Measurements from ENCODE around the gene SWSAP1.
A peak's percentile ranks its signal among the peaks of the same experiment; 100 is the strongest.
"Not testable (repeated sequence)": the region's sequence is repeated elsewhere in the genome, so short reads cannot be mapped to it uniquely, and the experiment has no call there.

SWSAP1 gene

GRCh38 chr19:11378319-11379189, 4.1 kb downstream of the SWSAP1 start:
- no peak for DNase-seq (ENCODE audit: low read depth)

DNA sequence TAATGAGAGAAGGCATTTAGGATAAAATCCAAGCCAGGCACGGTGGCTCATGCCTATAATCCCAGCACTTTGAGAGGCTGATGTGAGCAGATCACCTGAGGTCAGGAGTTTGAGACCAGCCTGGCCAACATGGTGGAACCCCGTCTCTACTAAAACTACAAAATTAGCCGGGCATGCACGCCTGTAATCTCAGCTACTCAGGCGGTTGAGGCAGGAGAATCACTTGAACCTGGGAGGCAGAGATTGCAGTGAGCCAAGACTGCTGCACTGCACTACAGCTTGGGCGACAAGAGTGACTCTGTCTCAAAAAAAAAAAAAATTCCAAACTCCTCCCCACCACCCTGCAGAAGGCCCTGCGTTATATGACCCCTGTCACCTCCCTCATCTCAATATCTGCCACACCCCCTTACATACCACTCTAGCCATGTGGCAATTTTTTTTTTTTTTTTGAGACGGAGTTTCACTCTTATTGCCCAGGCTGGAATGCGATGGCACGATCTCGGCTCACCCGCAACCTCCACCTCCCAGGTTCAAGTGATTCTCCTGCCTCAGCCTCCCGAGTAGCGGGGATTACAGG, 4.9 kb downstream of the SWSAP1 start:
- not testable (repeated sequence) for DNase-seq (ENCODE audit: low read depth)

GRCh38 chr19:11379857-11380350, 5.4 kb downstream of the SWSAP1 start:
- DNase-seq (ENCODE audit: low read depth), result no peak

DNA sequence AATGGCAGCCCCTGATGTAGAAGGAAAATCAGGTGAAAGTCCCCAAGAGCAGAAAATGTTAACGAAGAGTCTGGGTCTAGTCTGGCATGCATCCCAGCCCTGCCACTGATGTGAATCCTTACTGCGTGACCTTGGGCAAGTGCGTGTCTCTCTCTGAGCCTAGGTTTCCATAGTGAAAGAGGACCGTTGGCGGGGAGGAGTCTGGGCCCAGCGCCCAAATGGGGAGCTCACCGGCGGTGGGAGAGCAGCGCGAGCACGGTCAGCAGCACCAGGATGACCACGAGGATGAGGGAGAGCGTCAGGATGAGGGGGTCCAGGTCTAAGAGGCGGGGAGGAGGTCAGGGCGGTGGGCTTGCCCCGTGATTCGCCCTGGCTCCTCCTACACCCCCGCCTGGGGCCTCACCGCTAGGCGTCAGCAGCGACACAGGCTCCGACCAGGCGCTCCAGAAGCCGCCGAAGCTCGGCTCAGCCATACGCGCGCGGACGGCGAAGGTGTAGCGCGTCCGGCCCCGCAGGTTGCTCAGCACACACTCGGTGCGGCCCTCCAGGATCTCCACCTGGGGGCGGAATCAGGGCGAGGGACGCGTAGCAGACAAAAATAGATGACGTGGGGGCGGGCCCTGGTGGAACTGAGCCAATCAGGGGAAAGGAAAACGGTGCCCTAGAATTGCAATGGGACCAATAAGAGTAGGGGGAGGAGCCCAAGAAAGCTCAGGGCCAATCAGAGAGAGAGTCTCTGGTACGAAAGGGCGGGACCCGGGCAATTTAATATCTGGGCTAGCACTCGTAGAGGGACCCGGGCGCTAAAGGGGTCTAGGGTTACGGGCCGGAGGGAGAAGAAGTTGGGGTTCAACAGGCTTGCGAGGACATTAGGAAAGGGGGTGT, 6.4 kb downstream of the SWSAP1 start:
- DNase-seq (ENCODE audit: low read depth), result peak; percentile 94

GRCh38 chr19:11382898-11383705, 8.6 kb downstream of the SWSAP1 start:
- no peak for DNase-seq (ENCODE audit: low read depth)

GRCh38 chr19:11383706-11384048, 9.2 kb downstream of the SWSAP1 start:
- no peak for DNase-seq (ENCODE audit: low read depth)

DNA sequence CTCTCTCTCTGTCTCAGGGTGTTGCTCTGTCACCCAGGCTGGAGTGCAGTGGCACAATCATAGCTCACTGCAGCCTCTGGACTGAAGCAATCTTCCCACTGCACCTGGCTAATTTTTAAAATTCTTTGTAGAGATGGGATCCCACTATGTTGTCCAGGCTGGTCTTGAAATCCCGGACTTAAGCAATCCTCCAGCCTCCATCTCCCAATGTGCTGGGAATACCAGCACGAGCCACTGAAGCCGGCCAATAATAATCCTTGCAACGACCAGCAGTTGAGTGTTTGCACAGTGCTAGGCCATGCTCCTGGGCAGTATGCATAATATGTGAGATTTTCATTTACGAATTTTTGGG, 10.3 kb downstream of the SWSAP1 start:
- no peak for DNase-seq (ENCODE audit: low read depth)

GRCh38 chr19:11387162-11388034, 12.9 kb downstream of the SWSAP1 start:
- no peak for DNase-seq (ENCODE audit: low read depth)

- DNase-seq (ENCODE audit: low read depth), result no peak
These were observed 15.9 kb downstream of the SWSAP1 start for GRCh38 chr19:11390359-11390758.

- DNase-seq (ENCODE audit: low read depth), result no peak
These were observed 16.6 kb downstream of the SWSAP1 start for GRCh38 chr19:11390933-11391680.

GRCh38 chr19:11397089-11397610, 22.7 kb downstream of the SWSAP1 start:
- DNase-seq (ENCODE audit: low read depth), result no peak

- DNase-seq (ENCODE audit: low read depth), result no peak
These were observed 25.2 kb downstream of the SWSAP1 start for GRCh38 chr19:11399667-11400066.

GRCh38 chr19:11400798-11401197, 26.3 kb downstream of the SWSAP1 start:
- no peak for DNase-seq (ENCODE audit: low read depth)

DNA sequence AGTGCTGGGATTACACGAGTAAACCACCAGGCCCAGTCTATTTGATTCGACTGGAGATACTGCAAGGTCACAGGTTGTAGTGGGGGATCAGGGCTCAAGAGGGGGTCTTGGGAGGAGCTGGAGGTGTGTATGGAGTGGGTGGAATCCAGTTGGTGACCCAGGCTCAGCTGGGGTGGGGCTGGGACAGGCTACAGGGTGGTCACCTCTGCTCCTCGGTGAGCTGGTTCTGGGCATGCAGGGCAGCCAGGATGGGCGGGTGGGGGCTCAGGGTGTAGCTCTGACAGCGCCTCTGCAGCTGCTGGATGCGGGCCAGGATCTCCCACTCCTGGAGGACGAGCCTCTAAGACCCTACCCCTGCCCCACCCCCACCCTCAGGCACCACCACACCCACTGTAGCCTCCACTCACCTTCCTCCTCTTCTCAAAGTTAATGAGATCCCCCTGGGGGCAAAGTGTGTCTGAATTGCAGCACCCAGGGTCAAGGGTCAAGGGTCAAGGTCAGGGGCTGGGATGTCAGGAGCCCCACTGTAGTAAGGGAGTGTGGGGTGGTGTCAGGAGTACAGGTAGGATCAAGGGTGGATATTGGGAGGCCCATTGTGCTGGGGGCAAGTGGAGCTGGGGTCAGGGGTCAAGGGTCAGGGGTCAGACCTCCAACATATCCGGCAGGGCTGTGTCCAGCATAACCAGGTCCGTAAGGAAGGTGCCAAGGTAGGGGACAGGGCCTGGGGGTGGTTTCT, 27.5 kb downstream of the SWSAP1 start:
- no peak for DNase-seq (ENCODE audit: low read depth)

DNA sequence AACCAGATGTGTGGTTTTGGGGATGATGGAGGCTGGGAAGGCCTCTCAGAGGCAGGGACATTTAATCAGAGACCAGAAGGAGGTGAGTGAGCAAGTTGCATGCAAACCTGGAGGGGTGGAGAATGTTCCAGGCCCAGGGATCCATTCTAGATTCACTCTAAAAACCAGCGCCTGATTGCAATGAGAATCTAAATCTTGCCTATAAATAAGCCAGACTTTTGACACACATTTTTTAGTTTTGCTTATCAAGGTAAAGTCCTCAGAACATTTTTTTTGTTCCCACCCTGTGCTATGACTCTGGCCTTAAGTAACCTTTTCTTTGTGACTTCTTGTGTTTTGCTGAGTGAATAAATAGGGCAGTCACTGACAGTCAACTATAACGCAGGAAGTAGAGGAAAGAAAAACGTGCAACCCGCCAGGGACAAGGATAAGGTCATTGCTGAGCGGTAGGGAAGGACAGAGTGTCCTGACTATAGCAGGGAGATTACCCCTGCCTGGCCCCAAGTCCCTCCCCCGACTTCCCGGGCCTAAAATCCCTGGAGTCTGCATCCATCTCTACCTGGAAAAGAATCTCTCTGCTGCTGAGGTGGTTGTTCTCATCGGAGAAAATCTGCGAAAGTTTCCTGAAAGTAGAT, 30.2 kb downstream of the SWSAP1 start:
- DNase-seq (ENCODE audit: low read depth), result no peak

DNA sequence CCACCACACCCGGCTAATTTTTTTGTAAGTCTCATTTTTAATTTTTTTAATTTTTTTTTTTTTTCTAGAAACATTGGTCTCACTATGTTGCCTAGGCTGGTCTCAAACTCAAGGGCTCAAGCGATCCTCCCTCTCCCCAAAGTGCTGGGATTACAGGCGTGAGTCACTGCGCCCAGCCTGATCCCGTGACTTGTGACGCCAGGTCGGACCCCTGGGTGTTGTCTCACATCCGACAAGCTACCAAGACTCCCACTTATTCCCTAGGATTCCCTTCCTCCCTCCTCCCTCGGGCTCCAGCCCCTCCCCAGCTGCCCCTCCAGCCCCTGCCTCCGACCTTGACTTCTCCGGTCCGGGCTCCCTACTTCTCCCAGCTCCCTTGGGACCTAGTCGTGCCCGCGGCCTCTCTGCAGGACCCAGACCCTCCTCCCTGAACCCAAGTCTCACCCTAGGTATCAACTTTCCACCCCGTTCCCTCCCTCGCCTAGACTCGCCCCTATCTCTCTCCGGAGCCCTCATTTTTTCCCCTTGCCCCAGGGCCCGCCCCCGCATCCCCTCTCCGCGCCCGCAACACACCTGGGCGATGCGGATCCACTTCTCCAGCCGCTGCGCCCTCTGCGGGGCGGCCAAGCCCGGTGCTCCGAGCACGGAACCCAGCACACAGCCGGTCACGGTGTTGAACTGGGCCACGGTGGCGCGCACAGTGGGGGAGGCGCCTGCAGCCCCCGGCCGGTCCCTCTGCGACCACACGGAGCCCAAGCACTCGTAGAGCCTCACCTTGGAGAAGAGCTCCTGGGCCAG, 31.6 kb downstream of the SWSAP1 start:
- no peak for DNase-seq (ENCODE audit: low read depth)

- not testable (repeated sequence) for DNase-seq (ENCODE audit: low read depth)
These were observed 32.3 kb downstream of the SWSAP1 start for GRCh38 chr19:11406703-11407236.
